ENCODE results near the gene DCHS1. TPM values are rescaled to one million over a fixed set of nuclear protein-coding genes. Genes with fewer than 3 reads are reported as not detected.

The DCHS1 gene
- total and polyA plus RNA-seq, 10 of the 15 experiments (the other 5 are each of a cell fraction or from before 2014, with no cell fraction given) = 0.02 to 0.64 (median 0.18) TPM; not detected in 1

DNA sequence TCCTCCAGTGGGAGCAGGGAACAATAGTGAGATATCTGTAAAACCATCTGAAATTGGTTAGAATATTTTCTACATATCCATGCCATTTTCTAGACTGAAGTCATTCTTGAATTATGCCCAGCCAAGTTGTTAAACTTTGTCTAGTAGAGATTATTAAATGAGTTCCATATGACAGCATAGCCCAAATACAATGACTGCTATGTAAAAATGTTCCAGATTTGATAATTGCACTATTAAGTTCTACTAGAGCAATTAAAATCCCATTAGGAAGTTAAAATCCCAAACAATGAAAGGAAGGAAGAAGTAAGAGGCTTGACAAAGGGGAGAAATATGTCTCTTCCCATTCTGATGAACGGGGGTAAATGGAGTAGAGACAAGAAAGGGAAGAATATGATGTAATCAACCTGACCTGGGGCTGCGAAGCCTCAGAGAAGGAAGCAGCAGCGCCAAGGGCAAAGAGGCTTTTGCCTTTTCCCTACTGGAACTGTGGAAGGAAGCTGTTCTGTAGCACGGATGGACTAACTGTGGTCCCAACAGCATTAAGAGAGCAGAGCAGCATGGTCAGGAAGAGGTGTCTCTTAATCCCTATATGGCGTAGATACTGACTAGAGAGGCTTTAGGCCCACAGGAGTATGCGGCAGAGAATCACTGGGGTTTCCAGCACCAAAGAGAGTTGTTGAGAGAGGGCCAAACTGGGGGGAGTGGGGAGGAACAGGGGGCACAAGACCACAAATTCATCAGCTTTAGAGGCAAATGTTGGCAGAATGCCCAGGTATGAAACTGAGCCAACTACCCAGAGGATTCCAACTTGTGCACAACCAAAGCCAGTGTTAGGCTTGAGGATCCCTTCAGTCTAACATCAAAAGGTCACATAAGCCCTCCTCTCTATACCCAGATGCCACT, 78.9 kb downstream of the DCHS1 start (continued):
- TF ChIP-seq, protein P1, sequence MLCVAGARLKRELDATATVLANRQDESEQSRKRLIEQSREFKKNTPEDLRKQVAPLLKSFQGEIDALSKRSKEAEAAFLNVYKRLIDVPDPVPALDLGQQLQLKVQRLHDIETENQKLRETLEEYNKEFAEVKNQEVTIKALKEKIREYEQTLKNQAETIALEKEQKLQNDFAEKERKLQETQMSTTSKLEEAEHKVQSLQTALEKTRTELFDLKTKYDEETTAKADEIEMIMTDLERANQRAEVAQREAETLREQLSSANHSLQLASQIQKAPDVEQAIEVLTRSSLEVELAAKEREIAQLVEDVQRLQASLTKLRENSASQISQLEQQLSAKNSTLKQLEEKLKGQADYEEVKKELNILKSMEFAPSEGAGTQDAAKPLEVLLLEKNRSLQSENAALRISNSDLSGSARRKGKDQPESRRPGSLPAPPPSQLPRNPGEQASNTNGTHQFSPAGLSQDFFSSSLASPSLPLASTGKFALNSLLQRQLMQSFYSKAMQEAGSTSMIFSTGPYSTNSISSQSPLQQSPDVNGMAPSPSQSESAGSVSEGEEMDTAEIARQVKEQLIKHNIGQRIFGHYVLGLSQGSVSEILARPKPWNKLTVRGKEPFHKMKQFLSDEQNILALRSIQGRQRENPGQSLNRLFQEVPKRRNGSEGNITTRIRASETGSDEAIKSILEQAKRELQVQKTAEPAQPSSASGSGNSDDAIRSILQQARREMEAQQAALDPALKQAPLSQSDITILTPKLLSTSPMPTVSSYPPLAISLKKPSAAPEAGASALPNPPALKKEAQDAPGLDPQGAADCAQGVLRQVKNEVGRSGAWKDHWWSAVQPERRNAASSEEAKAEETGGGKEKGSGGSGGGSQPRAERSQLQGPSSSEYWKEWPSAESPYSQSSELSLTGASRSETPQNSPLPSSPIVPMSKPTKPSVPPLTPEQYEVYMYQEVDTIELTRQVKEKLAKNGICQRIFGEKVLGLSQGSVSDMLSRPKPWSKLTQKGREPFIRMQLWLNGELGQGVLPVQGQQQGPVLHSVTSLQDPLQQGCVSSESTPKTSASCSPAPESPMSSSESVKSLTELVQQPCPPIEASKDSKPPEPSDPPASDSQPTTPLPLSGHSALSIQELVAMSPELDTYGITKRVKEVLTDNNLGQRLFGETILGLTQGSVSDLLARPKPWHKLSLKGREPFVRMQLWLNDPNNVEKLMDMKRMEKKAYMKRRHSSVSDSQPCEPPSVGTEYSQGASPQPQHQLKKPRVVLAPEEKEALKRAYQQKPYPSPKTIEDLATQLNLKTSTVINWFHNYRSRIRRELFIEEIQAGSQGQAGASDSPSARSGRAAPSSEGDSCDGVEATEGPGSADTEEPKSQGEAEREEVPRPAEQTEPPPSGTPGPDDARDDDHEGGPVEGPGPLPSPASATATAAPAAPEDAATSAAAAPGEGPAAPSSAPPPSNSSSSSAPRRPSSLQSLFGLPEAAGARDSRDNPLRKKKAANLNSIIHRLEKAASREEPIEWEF (IDR thresholded peaks at IDR 0.05; ENCODE audit: insufficient replicate concordance, low read depth, low read length) = no peak
- TF ChIP-seq SREBF2 (IDR thresholded peaks at IDR 0.05; ENCODE audit: low read length) (no peak), E2F4 (IDR thresholded peaks at IDR 0.05; ENCODE audit: low read depth, low read length) (no peak), EZH2 (IDR thresholded peaks at IDR 0.05; ENCODE audit: borderline replicate concordance, control insufficient read depth, low read depth, low read length) (no peak), PKNOX1 (IDR thresholded peaks at IDR 0.05) (no peak), STAT3 (IDR thresholded peaks at IDR 0.05; ENCODE audit: low read depth, low read length) (no peak), IRF4 (IDR thresholded peaks at IDR 0.05; ENCODE audit: low read depth, low read length) (no peak)
- TF ChIP-seq, protein P2, sequence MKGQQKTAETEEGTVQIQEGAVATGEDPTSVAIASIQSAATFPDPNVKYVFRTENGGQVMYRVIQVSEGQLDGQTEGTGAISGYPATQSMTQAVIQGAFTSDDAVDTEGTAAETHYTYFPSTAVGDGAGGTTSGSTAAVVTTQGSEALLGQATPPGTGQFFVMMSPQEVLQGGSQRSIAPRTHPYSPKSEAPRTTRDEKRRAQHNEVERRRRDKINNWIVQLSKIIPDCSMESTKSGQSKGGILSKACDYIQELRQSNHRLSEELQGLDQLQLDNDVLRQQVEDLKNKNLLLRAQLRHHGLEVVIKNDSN (IDR thresholded peaks at IDR 0.05; ENCODE audit: borderline replicate concordance, extremely low read length, insufficient read depth, low read depth, low read length) = no peak

Data from GM12878 (cell line).